ENCODE measurements around the gene KCNN1. TPM values are rescaled to one million over a fixed set of nuclear protein-coding genes. Genes with fewer than 3 reads are reported as not detected.
"Not testable (repeated sequence)": the region's sequence is repeated elsewhere in the genome, so short reads cannot be mapped to it uniquely, and the experiment has no call there.

The KCNN1 gene
- under 1 TPM; 0.13 to 0.15 TPM for total RNA-seq
- polyA plus RNA-seq = not detected

DNA sequence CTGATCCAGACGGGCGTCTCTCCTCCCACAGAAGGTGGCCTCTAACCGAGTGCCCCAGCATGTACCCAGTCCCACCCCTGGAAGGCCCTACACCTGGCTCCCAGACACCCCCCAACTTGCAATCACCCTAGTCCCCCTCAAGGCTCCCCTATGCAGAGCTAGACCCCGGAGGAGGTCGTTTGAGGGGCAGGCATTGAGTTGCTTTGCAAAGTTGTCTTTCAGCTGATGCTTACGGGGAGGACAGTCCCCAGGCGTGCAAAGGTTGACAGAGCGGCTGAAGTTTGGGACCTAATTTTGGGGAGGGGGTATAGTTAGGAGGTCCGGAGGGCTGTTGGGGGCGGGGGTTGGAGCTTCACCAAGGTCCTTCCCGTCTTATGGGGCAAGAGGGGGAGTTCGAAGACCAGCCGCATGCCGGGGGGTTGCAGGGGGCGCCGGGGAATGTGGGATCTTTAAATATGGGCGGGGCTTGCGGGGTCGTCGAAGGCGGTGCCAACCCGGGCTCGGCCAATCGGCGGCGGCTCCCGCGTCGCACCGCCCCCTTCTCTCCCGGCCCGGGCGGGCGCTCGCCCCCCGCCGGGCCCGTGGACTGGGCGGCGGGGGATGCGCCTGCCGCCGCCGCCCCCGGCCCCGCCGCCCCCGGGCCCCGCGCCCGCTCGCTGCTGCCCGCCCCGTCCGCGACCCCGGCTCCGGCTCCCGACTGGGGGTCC, at the start of gene KCNN1:
Gene KCNN1 (plus strand): TSS at position 558 of the 707 bp plus-strand sequence. CDS start 6,782 bp downstream, outside the sequence.
- H3K27ac ChIP-seq (ENCODE audit: low read depth, low read length) = no peak within 1 kb of the TSS
- no peak within 1 kb of the TSS for H3K27ac Mint-ChIP-seq
- no peak for DNase-seq
- peaks cover 18% of the 10 kb centered on the region for H3K27me3 ChIP-seq (ENCODE audit: insufficient read depth, low read length, poor library complexity, severe bottlenecking)
- POLR2A ChIA-PET = no interaction called here
- no peaks in the 10 kb centered on the region for H3K9me3 ChIP-seq (ENCODE audit: low read length)
- H3K36me3 ChIP-seq (ENCODE audit: insufficient read depth, low read length) = no peaks in the 10 kb centered on the region
- peaks cover 0 to 2% (median 0%) of the 10 kb centered on the region in 5 donors for H3K9me3 Mint-ChIP-seq
- no peaks in the 10 kb centered on the region for H3K4me1 ChIP-seq (ENCODE audit: insufficient read depth, low read length)
- no peaks in the 10 kb centered on the region for H3K36me3 Mint-ChIP-seq
- peak within 1 kb of the TSS in 6 of 7 donors; percentile 39 to 67 (median 62) for H3K4me3 Mint-ChIP-seq
- CTCF ChIA-PET = interaction anchor here (0.8 kb wide), 1 partner anchor 31 kb away, joined by 3 read pairs; no protein-coding TSS in a partner anchor
- H3K27me3 Mint-ChIP-seq = peaks cover 39 to 53% of the 10 kb centered on the region in 2 donors
- no peak within 1 kb of the TSS for H3K4me3 ChIP-seq (ENCODE audit: low read length)
- peaks cover 7 to 12% (median 8%) of the 10 kb centered on the region in 3 donors for H3K4me1 Mint-ChIP-seq

DNA sequence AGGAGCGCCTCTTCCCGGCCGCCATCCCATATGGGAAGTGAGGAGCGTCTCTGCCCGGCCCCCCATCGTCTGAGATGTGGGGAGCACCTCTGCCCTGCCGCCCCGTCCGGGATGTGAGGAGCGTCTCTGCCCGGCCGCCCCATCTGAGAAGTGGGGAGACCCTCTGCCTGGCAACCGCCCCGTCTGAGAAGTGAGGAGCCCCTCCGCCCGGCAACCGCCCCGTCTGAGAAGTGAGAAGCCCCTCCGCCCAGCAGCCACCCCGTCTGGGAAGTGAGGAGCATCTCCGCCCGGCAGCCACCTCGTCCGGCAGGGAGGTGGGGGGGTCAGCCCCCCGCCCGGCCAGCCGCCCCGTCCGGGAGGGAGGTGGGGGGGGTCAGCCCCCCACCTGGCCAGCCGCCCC, 48.8 kb upstream of the KCNN1 start:
- CTCF ChIA-PET = not testable (repeated sequence)

DNA sequence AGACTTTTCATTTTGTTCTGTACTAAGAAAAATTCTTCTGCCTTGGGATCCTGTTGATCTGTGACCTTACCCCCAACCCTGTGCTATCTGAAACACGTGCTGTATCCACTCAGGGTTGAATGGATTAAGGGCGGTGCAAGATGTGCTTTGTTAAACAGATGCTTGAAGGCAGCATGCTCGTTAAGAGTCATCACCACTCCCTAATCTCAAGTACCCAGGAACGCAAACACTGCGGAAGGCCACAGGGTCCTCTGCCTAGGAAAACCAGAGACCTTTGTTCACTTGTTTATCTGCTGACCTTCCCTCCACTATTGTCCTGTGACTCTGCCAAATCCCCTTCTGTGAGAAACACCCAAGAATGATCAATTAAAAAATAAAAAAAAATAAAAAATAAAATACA, 47.8 kb upstream of the KCNN1 start:
- not testable (repeated sequence) for H3K4me3 Mint-ChIP-seq

More for the DNA sequence above, 48.8 kb upstream of the KCNN1 start:
- H3K4me3 ChIP-seq (ENCODE audit: low read length); DNase-seq; H3K4me3 Mint-ChIP-seq; H3K9me3 ChIP-seq (ENCODE audit: low read length); H3K4me1 ChIP-seq (ENCODE audit: insufficient read depth, low read length); H3K27me3 ChIP-seq (ENCODE audit: insufficient read depth, low read length, poor library complexity, severe bottlenecking); H3K4me1 Mint-ChIP-seq; H3K9me3 Mint-ChIP-seq; H3K27ac Mint-ChIP-seq; H3K36me3 Mint-ChIP-seq; H3K27ac ChIP-seq (ENCODE audit: low read depth, low read length); POLR2A ChIA-PET; H3K36me3 ChIP-seq (ENCODE audit: insufficient read depth, low read length): not testable (repeated sequence)
- H3K27me3 Mint-ChIP-seq = peaks cover 9 to 16% of the 10 kb centered on the region in 2 donors

DNA sequence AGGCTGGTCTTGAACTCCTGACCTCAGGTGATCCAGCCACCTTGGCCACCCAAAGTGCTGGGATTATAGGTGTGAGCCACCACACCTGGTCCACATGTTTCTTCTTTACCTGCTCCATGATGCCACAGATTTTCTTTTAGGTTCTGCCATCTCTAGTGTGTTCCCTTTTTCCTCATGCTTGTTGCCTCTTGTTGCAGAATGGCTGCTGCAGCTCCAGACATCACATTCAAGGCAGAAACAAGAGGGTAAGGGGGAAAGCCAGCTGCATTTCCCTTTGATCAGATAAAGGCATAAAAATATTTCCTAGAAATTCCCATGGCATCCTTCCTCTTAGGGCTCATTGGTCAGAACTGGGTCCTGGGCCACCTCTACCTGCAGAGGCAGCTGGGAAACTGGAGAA, 46.4 kb upstream of the KCNN1 start:
- H3K4me1 Mint-ChIP-seq = no peaks in the 10 kb centered on the region

More for the DNA sequence above, 47.8 kb upstream of the KCNN1 start:
- H3K27ac Mint-ChIP-seq; H3K4me1 Mint-ChIP-seq; H3K9me3 ChIP-seq (ENCODE audit: low read length); CTCF ChIA-PET; H3K9me3 Mint-ChIP-seq; DNase-seq; H3K4me1 ChIP-seq (ENCODE audit: insufficient read depth, low read length); H3K36me3 ChIP-seq (ENCODE audit: insufficient read depth, low read length); H3K36me3 Mint-ChIP-seq; H3K27ac ChIP-seq (ENCODE audit: low read depth, low read length); H3K27me3 ChIP-seq (ENCODE audit: insufficient read depth, low read length, poor library complexity, severe bottlenecking); H3K4me3 ChIP-seq (ENCODE audit: low read length): not testable (repeated sequence)
- POLR2A ChIA-PET = interaction anchor here (0.7 kb wide), 1 partner anchor 120 kb away, joined by 3 read pairs; no protein-coding TSS in a partner anchor
- H3K27me3 Mint-ChIP-seq = peaks cover 6 to 12% of the 10 kb centered on the region in 2 donors

DNA sequence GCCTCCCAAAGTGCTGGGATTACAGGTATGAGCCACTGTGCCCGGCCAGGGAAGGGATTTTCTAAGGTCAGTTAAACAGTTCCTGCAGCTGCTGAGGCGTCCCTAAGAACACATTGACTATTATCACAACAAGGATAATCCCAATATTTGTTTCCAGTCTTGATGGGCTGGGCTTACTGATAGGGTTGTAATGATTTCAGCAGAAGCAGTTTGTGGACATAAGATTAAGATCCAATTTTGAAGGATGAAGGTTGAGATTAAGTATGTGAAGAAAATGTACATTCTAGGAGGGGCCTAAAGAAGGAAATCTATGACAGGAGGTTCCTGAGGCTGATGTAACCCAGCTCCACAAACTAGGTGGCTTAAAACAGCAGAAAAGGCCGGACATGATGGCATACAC, 44.8 kb upstream of the KCNN1 start:
- Histone ChIP-seq H3K9me3 (ENCODE audit: low read length) (no peaks in the 10 kb centered on the region), H3K4me1 (ENCODE audit: insufficient read depth, low read length) (no peaks in the 10 kb centered on the region), H3K36me3 (ENCODE audit: insufficient read depth, low read length) (no peaks in the 10 kb centered on the region), H3K27me3 (ENCODE audit: insufficient read depth, low read length, poor library complexity, severe bottlenecking) (no peaks in the 10 kb centered on the region), H3K27ac (ENCODE audit: low read depth, low read length) (no peak overlapping the region), H3K4me3 (ENCODE audit: low read length) (no peak overlapping the region)
- CTCF ChIA-PET = interaction anchor here (1.9 kb wide), 1 partner anchor 10 kb away, joined by 3 read pairs; the partner anchor contains the start of gene CCDC124
- no peak for DNase-seq
- Mint-ChIP-seq H3K4me3 (no peak overlapping the region), H3K27me3 (peaks cover 8 to 18% of the 10 kb centered on the region in 2 donors), H3K9me3 (peaks cover 0 to 4% (median 0%) of the 10 kb centered on the region in 5 donors), H3K27ac (peak overlapping the region in 1 of 8 donors; percentile 29), H3K4me1 (no peaks in the 10 kb centered on the region), H3K36me3 (peaks cover 0 to 2% (median 0%) of the 10 kb centered on the region in 3 donors)
- POLR2A ChIA-PET = no interaction called here

More for the DNA sequence above, 46.4 kb upstream of the KCNN1 start:
- POLR2A ChIA-PET = no interaction called here
- Mint-ChIP-seq H3K27ac (peak overlapping the region in 1 of 8 donors; percentile 35), H3K36me3 (no peaks in the 10 kb centered on the region), H3K27me3 (peaks cover 3 to 12% of the 10 kb centered on the region in 2 donors), H3K4me3 (no peak overlapping the region), H3K9me3 (peaks cover 0 to 4% (median 0%) of the 10 kb centered on the region in 5 donors)
- H3K27me3 ChIP-seq (ENCODE audit: insufficient read depth, low read length, poor library complexity, severe bottlenecking) = no peaks in the 10 kb centered on the region
- H3K36me3 ChIP-seq (ENCODE audit: insufficient read depth, low read length) = no peaks in the 10 kb centered on the region
- H3K4me3 ChIP-seq (ENCODE audit: low read length) = no peak overlapping the region
- H3K9me3 ChIP-seq (ENCODE audit: low read length) = no peaks in the 10 kb centered on the region
- CTCF ChIA-PET = interaction anchor here (1.3 kb wide), 1 partner anchor 12 kb away, joined by 3 read pairs; the partner anchor contains the start of gene CCDC124
- H3K27ac ChIP-seq (ENCODE audit: low read depth, low read length) = no peak overlapping the region
- no peak for DNase-seq
- no peaks in the 10 kb centered on the region for H3K4me1 ChIP-seq (ENCODE audit: insufficient read depth, low read length)

DNA sequence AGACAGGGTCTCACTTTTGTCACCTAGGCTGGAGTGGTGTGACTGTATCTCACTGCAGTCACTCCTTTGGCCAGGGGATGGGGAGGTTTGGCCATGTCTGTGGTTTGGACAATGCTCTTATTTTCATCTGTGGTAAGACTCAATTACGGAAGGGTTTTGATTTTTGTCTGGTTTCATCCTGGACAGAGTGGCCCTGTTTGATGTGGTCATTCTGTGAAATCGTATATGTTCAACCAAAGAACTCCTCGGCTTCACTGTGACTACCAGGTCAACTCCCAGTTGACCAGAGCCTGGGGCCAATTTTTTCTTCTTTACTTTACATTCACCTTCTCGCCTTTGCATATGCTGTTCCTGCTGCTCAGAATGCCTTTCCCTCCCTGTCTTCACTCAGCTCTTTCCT, 40.9 kb upstream of the KCNN1 start:
- H3K4me1 ChIP-seq (ENCODE audit: insufficient read depth, low read length) = no peaks in the 10 kb centered on the region
- no peak overlapping the region for H3K4me3 ChIP-seq (ENCODE audit: low read length)
- Mint-ChIP-seq H3K27ac (peak overlapping the region in 1 of 8 donors; percentile 52), H3K9me3 (no peaks in the 10 kb centered on the region), H3K27me3 (peaks cover 4 to 11% of the 10 kb centered on the region in 2 donors), H3K36me3 (peaks cover 0 to 2% (median 0%) of the 10 kb centered on the region in 3 donors), H3K4me1 (no peaks in the 10 kb centered on the region), H3K4me3 (no peak overlapping the region)
- CTCF ChIA-PET = no interaction called here
- DNase-seq = no peak
- H3K27me3 ChIP-seq (ENCODE audit: insufficient read depth, low read length, poor library complexity, severe bottlenecking) = no peaks in the 10 kb centered on the region
- no peaks in the 10 kb centered on the region for H3K36me3 ChIP-seq (ENCODE audit: insufficient read depth, low read length)
- H3K27ac ChIP-seq (ENCODE audit: low read depth, low read length) = no peak overlapping the region
- no peaks in the 10 kb centered on the region for H3K9me3 ChIP-seq (ENCODE audit: low read length)
- POLR2A ChIA-PET = no interaction called here

DNA sequence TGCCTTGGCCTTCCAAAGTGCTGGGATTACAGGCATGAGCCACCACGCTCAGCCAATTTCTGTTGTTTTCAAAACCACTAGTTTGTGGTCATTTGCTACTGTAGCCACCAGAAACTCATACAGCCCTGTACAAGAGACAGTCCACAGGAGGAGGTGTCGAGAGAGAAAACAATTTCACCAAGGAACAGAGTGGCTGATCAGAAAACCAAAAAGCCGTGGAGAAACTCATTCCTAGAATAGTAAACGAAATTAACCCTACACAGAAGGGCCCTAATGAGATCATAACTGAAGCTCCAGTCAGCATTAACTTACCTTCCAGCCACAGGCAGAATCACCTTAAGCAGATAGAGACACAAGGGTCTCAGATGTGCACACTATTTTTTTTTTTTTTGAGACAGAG, 37.9 kb upstream of the KCNN1 start:
- peaks cover 4 to 7% of the 10 kb centered on the region in 2 donors for H3K27me3 Mint-ChIP-seq
- H3K4me3 Mint-ChIP-seq = peak overlapping the region in 2 of 7 donors; percentile 13 to 81
- Histone ChIP-seq H3K4me3 (ENCODE audit: low read length) (no peak overlapping the region), H3K9me3 (ENCODE audit: low read length) (no peaks in the 10 kb centered on the region), H3K27me3 (ENCODE audit: insufficient read depth, low read length, poor library complexity, severe bottlenecking) (no peaks in the 10 kb centered on the region), H3K36me3 (ENCODE audit: insufficient read depth, low read length) (no peaks in the 10 kb centered on the region), H3K27ac (ENCODE audit: low read depth, low read length) (no peak overlapping the region), H3K4me1 (ENCODE audit: insufficient read depth, low read length) (peaks cover 14% of the 10 kb centered on the region)
- ChIA-PET CTCF (interaction anchor here (1.2 to 8.7 kb wide), 2 partner anchors 49 to 72 kb away, joined by 3 to 213 read pairs; partner anchors contain the start of gene RPL18A), POLR2A (no interaction called here)
- H3K9me3 Mint-ChIP-seq = no peaks in the 10 kb centered on the region
- no peak for DNase-seq
- peak overlapping the region in 1 of 8 donors; percentile 57 for H3K27ac Mint-ChIP-seq
- peaks cover 0 to 3% (median 2%) of the 10 kb centered on the region in 3 donors for H3K36me3 Mint-ChIP-seq
- H3K4me1 Mint-ChIP-seq = peaks cover 14 to 25% (median 14%) of the 10 kb centered on the region in 3 donors

DNA sequence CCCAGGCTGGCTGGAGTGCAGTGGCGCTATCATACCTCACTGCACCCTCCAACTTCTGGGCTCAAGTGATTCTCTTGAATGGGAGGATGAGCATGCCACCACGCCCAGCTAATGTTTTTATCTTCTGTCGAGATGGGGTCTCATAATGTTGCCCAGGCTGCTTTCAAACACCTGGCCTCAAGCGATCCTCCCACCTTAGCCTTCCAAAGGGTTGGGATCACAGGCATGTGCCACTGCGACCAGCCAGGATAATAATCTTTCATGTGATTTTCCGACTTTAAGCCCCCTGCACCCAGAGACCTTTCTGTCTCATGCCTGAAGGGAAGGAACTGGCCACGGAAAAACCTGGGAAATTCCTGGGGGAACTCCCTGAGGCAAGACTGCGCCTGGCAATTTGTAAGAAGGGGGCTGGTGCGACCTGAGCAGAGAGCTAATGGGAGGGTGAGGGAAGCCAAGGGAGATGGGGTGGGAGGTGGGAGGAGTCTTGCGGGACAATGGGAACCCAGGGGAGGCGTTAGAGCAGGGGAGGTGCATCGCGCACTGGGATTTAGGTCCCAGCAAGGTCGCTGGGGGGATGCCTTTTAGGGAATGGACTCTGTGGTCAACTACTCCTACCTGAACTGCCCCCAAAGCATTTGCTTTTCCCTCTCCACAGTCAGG, 35.2 kb upstream of the KCNN1 start:
- H3K4me3 Mint-ChIP-seq = peak overlapping the region; percentile 63 to 92 (median 88)
- H3K36me3 Mint-ChIP-seq = peaks cover 0 to 6% (median 0%) of the 10 kb centered on the region in 3 donors

More for the DNA sequence above, 35.2 kb upstream of the KCNN1 start:
- Histone ChIP-seq H3K4me3 (ENCODE audit: low read length) (peak overlapping the region; percentile 14), H3K27me3 (ENCODE audit: insufficient read depth, low read length, poor library complexity, severe bottlenecking) (no peaks in the 10 kb centered on the region), H3K27ac (ENCODE audit: low read depth, low read length) (no peak overlapping the region), H3K36me3 (ENCODE audit: insufficient read depth, low read length) (no peaks in the 10 kb centered on the region), H3K9me3 (ENCODE audit: low read length) (no peaks in the 10 kb centered on the region), H3K4me1 (ENCODE audit: insufficient read depth, low read length) (peaks cover 14% of the 10 kb centered on the region)
- DNase-seq = no peak
- peak overlapping the region; percentile 17 to 80 (median 61) for H3K27ac Mint-ChIP-seq
- CTCF ChIA-PET = interaction anchor here (1.0 to 9.9 kb wide), 19 partner anchors 9 to 229 kb away, joined by 3 to 213 read pairs (median 4); partner anchors contain the start of genes JAK3, PIK3R2, RPL18A and SLC5A5
- peaks cover 14 to 31% (median 16%) of the 10 kb centered on the region in 3 donors for H3K4me1 Mint-ChIP-seq
- H3K9me3 Mint-ChIP-seq = no peaks in the 10 kb centered on the region
- POLR2A ChIA-PET = interaction anchor here (0.6 to 3.2 kb wide), 3 partner anchors 61 to 72 kb away, joined by 3 to 124 read pairs (median 12); partner anchors contain the start of gene RPL18A
- no peaks in the 10 kb centered on the region for H3K27me3 Mint-ChIP-seq

Data from CD8-positive, alpha-beta memory T cell (primary cell).